Measurements from ENCODE around the gene PLEKHG4B.

Gene PLEKHG4B

DNA sequence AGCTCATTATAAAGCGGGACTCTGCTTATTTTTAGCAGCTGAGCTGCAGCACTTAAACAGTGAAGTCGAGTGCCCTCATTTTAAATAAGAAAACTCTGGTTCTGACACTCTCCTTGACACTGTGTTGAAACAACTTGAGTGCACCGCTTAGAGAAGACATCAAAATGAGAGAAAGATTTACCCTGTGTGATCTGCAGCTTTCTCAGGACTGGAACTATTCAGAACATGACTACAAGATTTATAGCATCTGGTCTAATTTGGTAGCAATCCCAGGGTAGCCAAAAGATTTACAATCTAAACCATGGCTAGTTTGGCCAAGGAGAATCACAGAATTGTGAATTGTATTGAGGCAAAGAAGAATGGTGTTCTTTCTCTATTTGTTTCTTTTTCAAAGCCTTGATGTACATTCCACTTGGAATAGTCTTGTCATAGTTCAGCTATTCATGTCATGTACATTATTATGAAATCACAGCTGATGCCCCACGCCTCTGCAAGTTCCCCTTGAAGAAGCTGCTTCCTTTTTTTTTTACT lies 38.7 kb downstream of the PLEKHG4B start:
- DNase-seq: no peak

DNA sequence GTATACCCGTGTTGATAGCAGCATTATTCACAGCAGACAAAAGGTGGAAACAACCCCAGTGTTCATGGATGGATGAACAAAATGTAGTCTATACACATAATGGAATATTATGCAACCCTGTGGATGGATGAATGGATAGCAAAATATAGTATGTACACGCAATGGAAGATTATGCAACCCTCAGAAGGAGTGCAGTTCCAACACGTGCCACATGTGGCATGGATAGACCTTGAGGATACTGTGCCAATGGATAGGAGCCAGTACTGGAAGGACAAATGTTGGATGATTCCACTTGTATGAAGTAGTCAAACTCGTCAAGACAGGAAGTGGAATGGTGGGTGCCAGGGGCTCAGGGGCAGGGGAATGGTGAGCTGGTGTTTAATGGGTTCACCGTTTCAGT lies 44.9 kb downstream of the PLEKHG4B start:
- DNase-seq: no peak

DNA sequence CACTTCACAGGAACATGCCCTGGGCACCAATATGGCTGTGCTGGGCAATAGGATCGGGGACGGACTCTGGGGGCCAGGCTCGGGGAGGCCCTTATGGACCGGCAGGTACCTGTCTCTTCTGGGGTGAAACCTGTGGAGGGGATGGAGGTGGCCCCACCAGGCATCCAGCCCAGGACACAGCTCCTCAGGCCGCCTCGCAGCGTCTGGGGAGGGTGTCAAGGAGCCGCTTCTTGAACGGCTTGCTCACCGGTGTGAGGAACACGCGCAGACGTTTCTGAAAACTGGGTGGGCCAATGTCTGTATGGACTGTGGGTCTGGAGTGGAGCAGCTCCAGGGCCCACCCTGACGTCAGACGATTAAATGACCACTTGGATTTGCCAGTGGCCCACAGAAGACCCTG lies 45.8 kb downstream of the PLEKHG4B start:
- no peak for DNase-seq

DNA sequence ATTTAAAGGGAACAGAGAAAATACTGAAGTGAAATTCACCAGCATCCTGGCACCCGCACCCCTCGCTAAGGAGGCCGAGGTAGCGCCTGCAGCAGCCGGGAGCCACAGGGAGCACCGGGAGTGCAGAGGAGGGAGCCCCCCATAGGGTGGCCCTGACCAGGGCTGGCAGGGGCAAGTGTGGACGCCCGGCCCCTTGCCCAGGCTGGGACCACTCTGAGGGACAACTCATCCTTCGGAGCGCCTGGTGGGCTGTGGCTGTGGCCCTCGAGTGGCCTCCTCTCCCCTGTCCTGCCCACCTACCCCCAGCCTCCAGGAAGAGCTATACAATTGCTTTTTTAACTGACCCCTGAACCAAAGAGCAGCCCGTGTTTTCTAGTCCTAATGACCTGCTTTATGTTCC lies 47.0 kb downstream of the PLEKHG4B start:
- DNase-seq: no peak

DNA sequence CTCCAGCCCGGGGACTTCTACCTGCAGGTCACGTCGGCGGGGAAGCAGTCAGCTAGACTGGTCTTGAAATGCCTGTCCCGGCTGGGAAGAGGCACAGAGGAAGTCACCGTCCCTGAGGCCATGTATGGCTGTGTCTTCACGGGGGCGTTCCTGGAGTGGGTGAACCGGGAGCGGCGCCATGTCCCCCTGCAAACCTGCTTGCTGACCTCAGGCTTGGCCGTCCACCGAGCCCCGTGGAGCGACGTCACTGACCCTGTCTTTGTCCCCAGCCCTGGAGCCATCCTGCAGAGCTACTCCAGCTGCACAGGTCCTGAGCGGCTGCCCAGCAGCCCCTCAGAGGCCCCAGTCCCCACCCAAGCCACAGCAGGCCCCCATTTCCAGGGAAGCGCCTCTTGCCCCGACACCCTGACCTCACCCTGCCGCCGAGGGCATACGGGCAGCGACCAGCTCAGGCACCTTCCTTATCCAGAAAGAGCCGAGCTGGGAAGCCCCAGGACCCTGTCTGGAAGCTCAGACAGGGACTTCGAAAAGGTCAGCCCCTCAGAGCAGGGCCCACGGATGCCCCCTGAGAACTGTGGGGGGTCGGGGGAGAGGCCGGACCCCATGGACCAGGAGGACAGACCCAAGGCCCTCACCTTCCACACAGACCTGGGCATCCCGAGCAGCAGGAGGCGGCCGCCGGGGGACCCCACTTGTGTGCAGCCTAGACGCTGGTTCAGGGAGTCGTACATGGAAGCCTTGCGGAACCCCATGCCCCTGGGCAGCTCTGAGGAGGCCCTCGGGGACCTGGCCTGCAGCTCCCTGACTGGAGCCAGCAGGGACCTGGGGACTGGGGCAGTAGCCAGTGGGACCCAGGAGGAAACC lies 47.8 kb downstream of the PLEKHG4B start:
- no peak for DNase-seq

DNA sequence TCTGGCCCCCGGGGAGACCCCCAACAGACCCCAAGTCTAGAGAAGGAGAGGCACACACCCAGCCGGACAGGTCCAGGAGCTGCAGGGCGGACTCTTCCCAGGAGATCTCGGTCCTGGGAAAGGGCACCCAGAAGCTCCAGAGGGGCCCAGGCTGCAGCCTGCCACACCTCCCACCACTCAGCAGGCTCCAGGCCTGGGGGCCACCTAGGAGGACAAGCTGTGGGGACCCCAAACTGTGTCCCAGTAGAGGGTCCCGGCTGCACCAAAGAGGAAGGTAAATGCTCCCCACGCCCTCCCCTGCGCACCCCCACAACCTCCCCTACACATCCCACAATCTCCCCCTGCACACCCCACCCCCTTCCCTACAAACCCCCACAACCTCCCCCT lies 48.5 kb downstream of the PLEKHG4B start:
- no peak for DNase-seq

DNA sequence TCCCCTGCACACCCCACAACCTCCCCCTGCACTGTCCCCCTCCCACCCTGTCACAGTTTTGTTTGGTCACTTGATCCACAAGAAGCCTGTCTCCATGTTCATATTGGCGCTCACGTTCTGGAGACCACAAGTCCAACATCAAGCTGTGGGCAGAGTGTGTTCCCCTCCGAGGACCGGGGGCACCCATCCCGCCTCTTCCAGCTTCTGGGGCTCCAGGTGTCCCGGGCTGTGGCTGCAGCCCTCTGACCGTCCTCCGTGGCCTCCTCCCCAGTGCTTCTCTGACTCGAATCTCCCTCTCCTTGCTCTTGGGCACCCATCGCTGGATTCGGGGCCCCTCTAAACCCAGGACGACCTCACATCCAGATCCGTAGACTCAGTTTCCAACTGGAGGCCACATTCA lies 49.2 kb downstream of the PLEKHG4B start:
- no peak for DNase-seq

DNA sequence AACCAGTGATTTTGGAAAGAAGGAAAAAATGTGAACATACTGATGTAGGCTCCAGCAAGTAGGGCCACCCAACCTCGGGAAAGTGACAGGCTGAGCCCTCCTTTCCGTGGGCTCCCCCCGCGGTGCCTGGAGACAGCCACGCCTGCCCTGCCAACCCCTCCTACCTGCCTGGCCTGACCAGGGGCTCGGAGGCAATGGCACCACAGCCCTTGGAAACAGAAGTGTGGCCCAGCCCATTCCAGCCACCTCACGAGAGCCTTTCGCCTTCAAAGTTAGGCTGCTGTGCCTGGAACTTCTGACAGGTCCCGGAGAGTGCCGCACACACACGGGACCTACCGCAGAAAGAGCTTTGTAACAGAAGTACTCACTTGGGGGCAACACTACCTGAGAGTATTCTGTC lies 49.8 kb downstream of the PLEKHG4B start:
- no peak for DNase-seq

DNA sequence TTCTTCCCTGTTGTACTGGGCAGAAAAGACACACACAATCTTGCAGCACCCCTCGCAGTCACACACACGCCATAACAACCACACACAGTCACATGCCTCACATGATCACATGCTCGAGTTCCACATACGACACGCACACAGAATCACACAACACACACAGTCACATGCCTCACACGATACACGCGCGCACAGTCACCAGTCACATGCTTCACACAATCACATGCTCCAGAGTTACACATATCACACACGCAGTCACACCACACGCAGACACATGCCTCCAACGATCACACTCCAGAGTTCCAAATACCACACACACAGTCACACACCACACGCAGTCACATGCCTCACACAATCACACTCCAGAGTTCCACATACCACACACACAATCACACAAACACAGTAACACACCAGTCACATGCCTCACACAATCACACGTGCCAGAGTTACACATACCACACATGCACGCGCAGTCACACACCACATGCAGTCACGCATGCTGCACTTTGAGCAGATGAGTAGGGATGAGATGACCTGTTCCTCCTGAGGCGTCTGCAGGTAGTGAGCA lies 50.4 kb downstream of the PLEKHG4B start:
- no peak for DNase-seq

DNA sequence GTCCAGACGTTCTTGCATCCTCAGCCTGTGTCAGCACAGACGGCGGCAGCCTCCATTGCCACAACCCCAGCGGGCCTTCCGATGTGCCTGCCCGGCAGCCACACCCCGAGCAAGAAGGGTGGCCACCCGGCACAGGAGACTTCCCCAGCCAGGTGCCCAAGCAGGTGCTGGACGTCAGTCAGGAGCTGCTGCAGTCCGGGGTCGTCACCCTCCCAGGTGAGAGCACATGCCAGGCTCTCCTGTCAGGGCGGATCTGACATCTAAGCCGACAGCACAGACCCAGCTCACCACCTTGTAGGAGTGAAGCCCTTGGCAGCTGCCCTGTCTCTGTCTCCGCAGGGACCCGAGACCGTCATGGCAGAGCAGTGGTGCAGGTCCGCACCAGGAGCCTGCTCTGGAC lies 51.1 kb downstream of the PLEKHG4B start:
- DNase-seq: no peak

DNA sequence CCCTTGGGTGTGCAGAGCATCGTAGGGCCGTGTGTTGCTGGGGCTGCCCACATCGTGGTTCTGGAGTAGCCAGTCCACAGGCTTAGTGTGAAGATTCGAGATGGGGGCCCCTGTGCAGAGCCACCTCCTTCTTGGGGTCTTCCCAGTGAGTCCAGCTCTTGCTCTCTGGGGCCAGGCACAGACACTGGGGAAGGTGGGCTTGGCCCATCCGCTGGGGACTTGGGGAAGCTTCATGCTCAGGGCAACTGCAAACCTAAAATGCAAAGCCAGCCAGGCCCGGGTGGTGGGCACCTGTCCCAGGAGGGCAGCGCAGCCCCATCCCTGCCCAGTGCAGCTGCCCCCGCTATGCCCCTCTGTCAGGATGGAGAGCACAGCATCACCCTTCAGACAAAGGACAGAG lies 53.0 kb downstream of the PLEKHG4B start:
- no peak for DNase-seq

DNA sequence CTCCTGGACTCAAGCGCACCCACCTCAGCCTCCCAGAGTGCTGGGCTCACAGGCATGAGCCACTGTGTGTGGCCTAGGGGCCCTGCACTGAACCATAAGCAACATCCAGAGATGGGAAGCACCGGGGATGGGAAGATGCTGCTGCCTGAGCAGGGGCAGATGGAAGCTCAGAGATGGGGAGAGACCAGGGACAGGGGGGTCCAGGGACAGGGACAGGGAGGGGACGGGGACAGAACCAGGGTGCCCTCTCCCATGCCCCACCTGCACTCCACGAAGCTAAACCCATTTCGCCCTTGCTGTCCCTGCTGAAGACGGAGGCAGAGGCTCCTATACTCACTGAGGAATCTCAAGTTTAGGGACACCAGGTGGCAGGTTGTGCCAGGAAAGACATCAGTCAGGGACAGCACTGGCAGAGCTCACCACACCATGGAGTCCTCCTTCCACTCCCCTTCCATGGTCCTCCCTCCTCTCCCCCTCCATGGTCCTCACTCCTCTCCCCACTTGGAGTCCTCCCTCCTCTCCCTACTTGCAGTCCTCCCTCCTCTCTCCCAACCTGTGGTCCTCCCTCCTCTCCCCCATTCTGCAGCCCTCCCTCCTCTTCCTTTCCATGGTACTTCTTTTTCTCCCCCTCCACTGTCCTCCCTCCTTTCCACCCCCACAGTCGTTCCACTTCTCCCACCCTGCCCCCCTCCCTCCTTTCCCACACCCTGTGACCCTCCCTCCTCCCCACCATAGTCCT lies 53.8 kb downstream of the PLEKHG4B start:
- DNase-seq: no peak

DNA sequence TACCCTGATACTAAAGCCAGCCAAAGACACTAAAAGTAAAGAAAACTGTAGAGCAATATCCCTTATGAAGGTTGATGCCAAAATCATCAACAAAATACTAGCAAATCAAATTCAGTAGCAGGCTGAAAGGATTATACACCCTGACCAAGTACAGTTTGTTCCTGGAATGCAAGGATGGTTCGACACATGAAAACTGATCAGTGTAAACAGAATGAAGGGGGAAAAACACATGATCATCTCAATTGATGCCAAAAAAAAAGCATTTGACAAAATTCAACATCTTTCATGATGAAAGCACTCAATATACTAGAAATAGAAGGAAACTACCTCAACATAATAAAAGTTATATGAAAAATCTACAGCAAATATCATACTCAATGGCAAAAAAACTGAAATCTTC lies 55.8 kb downstream of the PLEKHG4B start:
- DNase-seq: no peak

DNA sequence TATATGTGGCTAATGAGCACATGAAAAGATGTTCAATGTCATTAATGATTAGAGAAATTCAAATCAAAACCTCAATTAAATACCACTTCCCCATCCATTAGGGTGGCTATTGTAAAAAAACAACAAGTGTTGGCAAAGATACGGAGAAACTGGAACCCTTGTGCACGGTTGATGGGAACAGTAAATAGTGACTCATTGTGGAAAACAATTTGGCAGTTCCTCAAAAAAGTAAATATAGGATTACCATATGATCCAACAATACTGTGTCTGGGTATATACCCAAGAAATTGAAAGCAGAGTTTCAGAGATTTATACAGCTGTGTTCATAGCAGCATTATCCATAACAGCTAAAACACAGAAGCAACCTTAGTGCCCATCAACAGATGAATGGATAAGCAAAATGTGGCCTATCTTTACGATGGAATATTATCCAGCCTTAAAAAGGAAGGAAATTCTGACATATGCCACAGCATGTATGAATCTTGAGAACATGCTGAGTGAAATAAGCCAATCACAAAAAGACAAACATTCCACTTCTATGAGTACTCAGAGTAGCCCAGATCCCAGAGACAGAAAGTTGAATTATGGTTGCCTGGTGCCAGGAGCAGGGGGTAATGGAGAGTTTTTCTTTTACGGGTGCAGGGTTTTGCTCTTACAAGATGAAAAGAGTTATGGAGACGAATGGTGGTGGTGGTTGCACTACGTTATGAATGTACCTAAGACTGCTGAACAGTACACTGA lies 57.9 kb downstream of the PLEKHG4B start:
- no peak for DNase-seq

DNA sequence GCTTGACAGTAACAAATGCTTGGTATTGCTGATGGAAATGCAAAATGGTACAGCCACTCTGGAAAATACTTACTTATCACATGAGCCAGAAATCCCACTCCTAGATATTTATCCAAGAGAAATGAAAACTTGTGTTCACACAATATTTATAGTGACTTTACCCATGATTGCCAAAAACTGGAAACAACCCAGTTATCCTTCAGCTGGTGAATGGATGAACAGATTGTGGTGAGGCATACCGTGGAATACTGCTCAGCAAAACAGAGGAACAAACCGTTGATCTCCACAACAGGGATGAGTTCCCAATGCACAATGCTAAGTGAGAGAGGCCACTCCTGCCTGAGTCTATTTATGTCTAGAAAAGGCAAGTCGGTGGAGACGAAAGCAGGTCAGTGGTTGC lies 58.8 kb downstream of the PLEKHG4B start:
- no peak for DNase-seq

DNA sequence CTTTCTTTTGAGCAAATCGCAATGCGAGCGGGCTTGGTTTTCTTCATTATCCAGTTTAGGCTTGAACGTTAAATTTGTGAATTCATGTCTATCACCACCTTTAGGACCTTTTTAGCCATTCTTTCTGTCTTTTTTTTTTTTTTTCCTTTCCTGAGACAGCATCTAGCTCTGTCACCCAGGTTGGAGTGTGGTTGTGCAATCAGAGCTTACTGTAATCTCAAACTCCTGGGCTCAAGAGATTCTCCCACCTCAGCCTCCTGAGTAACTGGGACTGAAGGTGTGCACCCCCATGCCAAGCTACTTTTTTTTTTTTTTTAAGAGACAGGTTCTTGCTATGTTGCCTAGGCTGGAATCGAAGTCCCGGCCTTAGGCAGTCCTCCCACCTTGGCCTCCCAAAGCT lies 60.1 kb downstream of the PLEKHG4B start:
- DNase-seq: no peak

DNA sequence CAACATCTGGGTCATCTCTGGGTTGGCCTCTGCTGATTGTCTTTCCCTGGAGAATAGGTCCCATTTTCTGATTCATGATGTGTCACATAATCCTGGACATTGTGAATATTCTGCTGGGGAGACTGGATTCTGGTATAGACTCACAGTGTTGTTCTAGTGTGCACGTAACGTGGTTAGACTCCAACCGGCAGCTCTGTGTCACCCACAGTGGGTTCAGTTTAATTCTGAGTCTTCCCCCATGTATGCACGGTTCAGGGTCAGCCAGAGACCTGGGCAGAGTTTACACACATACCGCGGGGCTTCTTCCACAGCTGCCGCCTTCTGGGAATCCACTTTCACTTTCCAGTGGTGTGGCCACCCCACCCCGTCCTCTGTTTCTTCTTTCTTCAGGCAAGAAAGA lies 61.3 kb downstream of the PLEKHG4B start:
- no peak for DNase-seq

DNA sequence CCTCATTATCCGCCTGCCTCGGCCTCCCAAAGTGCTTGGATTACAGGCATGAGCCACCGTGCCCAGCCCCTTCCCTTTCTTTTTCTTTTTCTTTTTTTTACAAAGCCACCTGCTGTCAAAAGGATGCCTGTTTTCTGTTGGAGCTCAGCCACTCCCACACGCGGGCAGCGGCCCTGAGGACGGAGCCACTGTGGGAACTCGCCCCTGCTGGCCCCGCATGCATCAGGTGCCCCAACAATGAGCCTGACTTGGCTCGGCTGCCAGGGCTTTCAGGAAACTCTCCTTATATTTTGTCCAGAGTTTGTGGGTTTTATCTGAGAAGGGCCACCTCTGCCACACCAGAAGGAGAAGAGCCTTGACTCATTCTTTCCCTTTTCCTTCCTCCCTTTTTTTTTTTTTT lies 62.3 kb downstream of the PLEKHG4B start:
- DNase-seq: no peak

DNA sequence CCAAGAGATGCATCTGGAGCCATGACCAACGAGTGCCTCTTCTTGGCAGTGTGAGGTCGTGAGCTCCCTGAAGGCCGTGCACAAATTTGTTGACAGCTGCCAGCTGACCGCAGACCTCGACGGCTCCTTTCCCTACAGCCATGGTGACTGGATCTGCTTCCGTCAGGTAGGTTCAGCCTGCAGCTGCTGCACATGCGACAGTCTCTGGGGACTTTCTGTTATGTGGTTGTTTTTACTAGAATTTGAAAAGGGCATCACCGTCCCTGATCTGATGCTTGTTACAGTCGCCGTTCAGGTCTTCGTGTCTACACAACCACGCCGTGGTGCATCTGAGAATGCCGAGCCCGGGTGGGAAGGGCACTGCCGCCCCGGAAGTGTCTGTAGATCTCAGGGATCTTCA lies 62.9 kb downstream of the PLEKHG4B start:
- no peak for DNase-seq

DNA sequence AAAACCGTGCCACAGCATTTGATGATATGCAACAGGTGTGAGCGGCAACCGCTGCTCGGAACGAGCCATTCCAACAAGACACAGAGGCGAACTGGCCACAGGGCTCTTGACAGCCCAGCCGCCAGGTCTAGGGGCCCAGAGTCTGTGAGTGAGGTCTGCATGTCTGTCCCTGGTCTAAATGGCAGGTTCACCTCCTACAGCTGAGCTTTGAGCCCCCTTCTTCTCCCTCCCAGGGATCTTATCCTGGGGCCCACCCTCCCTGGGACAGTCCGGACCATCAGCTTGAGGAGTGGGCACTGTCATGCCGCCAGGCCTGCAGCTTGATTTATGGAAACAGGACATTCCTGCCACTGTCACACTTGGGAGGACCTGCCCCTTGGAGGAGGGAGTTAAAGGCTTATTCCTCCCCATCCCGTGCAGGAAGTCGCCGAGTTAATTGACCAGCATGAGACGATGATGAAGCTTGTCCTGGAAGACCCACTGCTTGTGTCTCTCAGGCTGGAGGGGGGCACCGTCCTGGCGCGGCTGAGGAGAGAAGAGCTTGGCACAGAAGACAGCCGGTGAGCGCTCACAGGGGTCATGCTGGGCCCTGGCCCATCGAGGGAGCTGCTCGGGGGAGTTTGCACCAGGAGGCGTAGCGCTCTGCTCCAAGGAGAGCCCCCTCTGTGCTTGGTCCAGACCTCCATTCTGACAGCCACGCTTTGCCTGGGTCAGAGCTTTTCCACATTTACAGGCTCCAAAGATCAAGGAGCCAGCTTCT lies 63.9 kb downstream of the PLEKHG4B start:
- DNase-seq: no peak

DNA sequence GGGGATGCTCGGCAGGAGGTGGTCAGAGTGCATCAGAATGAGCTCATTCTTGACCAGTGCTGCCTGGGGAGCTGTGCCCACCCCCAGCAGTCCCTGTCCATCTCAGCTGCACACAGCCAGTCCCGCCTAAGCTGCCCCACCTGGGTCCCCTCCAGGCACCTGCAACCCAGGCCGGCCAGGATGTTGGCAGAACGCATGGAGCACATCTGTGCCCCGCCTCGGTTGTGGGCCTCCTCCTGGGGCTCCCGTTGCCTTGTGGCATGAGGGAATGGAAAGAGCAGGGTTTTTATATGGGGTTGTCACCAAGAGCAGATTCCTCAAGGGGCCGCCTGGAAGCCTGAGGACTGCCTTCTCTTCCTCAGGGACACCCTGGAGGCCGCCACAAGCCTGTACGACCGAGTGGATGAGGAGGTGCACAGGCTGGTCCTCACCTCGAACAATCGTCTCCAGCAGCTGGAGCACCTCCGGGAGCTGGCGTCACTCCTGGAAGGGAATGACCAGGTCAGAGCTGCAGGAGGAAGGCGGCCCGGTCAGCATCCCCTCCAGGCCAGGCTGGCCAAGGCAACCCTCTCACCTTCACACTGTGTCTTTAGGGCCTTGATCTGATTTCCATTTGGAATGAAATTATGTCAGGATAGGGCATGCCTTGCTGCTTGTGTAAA lies 64.6 kb downstream of the PLEKHG4B start:
- no peak for DNase-seq

Measured in stimulated activated CD4-positive, alpha-beta T cell treated with anti-CD3 and anti-CD28 coated beads, Interleukin-2, amount 100 ng/mL, for 24 hours (primary cell).